Parathyroid adenoma (tissue), 2 donors: ENCODE data around the gene DUSP7.

Source experiments
- H2AFZ ChIP-seq: fragments of 300-600 bp; sonication (generic); one replicate; pipeline ENCODE4 v1.7.0; 2017; ENCODE audit warnings: antibody characterized with exemption, mild to moderate bottlenecking
- H3K27ac ChIP-seq: fragments of 300-600 bp; sonication (generic); one replicate; pipeline ENCODE4 v1.7.0; 2017
- H3K27me3 ChIP-seq: fragments of 300-600 bp; sonication (generic); one replicate; pipeline ENCODE4 v1.7.0; 2017; ENCODE audit warnings: low read length; ENCODE audit not compliant: control insufficient read depth, insufficient read depth
- H3K36me3 ChIP-seq: fragments of 300-600 bp; sonication (generic); one replicate; pipeline ENCODE4 v1.7.0; 2017; ENCODE audit warnings: low read length; ENCODE audit not compliant: control insufficient read depth, insufficient read depth
- H3K4me1 ChIP-seq: fragments of 300-600 bp; sonication (generic); one replicate; pipeline ENCODE4 v1.7.0; 2017; ENCODE audit warnings: control low read depth
- H3K4me2 ChIP-seq: fragments of 300-600 bp; sonication (generic); one replicate; pipeline ENCODE4 v1.7.0; 2017; ENCODE audit warnings: low read length
- H3K4me3 ChIP-seq: fragments of 300-600 bp; sonication (generic); one replicate; pipeline ENCODE4 v1.7.0; 2017; ENCODE audit warnings: low read depth, low read length
- H3K79me2 ChIP-seq: fragments of 300-600 bp; sonication (generic); one replicate; pipeline ENCODE4 v1.7.0; 2017; ENCODE audit warnings: control low read depth
- H3K9ac ChIP-seq: fragments of 300-600 bp; sonication (generic); one replicate; pipeline ENCODE4 v1.7.0; 2017; ENCODE audit warnings: mild to moderate bottlenecking
- H3K9me3 ChIP-seq: fragments of 300-600 bp; sonication (generic); one replicate; pipeline ENCODE4 v1.7.0; 2017; ENCODE audit warnings: low read length; ENCODE audit not compliant: control insufficient read depth
- CTCF ChIP-seq: fragments of 300-600 bp; sonication (generic); IDR thresholded peaks from one replicate; pipeline ENCODE4 v1.7.0; 2017; ENCODE audit warnings: antibody characterized with exemption, mild to moderate bottlenecking
- donor health status: primary hyperparathyroidism.

Gene DUSP7

DNA sequence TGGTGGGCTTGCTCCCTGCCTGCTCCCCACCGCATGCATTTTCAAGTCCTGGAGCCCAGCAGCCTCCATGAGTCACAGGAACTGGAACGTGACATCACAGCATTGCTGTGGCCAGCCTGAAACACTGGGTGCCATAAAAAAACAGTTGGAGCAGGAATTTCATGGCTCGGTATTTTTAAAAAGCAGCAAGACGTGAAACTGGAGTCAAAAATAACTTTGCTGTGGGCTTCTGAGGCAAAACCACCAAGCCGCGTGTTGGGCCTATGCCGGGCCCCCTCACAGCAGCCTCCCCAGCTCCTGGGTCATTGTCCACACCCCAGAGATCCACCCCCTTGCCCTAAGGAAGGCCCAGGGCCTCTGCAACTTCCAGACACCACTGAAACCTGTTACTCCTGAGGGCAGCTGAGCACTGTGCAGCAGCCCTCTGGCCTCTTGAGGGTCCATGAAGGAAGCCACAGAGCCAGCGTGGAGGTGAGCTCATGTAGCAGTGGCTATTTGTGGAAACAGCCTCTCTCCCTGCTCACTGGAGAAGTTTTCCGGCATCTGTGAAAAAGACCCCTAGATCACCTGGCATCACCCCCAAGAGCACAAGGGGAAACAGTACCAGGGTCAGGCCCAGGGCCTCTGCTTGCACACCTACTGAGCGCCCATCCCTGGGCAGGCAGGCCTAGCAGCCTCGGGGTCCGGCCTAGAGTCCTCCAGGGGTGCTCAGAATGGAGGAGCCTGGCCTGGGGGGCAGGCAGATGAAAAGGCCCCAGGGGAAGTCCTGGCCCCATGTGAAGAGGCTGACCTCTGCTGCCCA is 34.0 kb upstream of the DUSP7 start:
- Histone ChIP-seq H3K79me2 (no peaks in the 10 kb centered on the region), H3K4me1 (no peaks in the 10 kb centered on the region), H3K4me3 (no peak overlapping the region), H3K9ac (no peak overlapping the region), H3K27me3 (no peaks in the 10 kb centered on the region), H2AFZ (no peak overlapping the region), H3K36me3 (no peaks in the 10 kb centered on the region), H3K4me2 (no peak overlapping the region), H3K9me3 (no peaks in the 10 kb centered on the region), H3K27ac (no peak overlapping the region)
- TF ChIP-seq CTCF, result no peak

GRCh38 chr3:52089691-52090090 is 33.3 kb upstream of the DUSP7 start:
- Histone ChIP-seq H3K9me3 (no peaks in the 10 kb centered on the region), H3K27me3 (no peaks in the 10 kb centered on the region), H3K79me2 (no peaks in the 10 kb centered on the region), H3K27ac (no peak overlapping the region), H3K4me3 (no peak overlapping the region), H3K4me1 (no peaks in the 10 kb centered on the region), H3K4me2 (no peak overlapping the region), H3K9ac (no peak overlapping the region), H3K36me3 (no peaks in the 10 kb centered on the region), H2AFZ (no peak overlapping the region)
- no peak for TF ChIP-seq CTCF

DNA sequence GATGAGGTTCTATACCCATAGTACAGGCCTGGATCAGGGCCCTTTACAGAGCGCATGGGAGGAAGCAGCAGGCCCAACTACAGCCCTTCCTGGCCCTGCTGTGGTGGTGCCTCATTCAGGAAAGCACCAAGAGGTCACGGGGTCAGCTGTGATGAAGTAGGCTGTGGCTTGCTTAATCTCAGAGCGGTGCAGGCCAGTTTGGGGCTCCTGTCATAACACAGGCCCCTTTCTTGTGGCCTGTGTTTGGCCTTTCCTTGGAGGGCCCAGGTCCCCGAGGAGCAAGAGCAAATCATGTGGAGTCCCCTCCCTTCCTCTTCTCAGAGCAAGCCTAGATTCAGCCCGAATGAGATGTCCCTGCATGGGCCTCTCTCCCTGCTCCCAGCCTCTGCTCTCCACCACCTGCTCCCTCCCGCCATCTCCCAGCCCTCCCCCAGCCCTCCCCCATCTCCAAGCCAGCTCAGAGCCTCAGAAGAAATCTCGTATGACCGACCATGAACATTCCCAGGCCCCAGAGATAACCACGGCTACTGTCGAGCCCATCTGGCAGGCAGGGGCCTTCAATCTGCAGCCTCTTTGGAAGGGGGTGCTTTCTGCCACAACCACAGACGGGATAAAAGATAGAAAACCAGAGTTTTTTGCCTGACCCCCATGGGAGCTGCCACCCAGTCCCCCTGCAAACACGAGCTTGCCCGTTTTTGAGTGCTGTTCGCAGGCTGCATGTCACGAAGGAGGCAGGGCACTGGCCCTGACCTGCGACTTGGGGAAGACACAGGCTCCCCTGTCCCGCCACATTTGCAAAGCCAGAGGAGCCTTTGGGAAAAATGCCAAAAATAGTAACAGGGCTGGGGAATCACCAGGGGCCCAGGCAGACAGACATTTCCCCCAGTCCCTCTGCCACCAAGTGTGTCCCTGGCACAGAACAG is 32.3 kb upstream of the DUSP7 start:
- Histone ChIP-seq H3K36me3 (no peaks in the 10 kb centered on the region), H3K9me3 (no peaks in the 10 kb centered on the region), H3K4me3 (no peak overlapping the region), H3K4me1 (no peaks in the 10 kb centered on the region), H3K27ac (no peak overlapping the region), H3K79me2 (no peaks in the 10 kb centered on the region), H2AFZ (no peak overlapping the region), H3K27me3 (no peaks in the 10 kb centered on the region), H3K4me2 (no peak overlapping the region), H3K9ac (no peak overlapping the region)
- no peak for TF ChIP-seq CTCF

DNA sequence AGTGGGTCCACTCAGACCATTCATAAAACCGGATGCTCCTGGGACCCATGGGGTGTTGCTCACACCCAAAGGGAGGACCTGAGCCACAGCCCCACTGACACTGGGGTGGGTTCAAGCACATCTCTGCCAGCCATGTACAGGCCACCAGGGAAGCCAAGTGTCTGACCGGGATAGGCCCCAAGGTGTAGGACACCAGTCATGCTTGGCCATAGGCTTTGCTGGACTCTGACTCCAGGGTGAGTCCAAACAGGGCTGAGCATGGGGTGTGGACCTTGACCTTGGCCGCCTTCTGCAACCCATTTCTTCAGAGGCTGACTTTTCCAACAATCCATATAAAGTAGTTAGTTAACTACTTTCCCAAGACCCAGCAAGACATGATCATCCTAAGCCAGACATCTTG is 31.4 kb upstream of the DUSP7 start:
- H3K79me2 ChIP-seq, result no peaks in the 10 kb centered on the region
- TF ChIP-seq CTCF, result no peak
- H3K4me2 ChIP-seq, result no peak overlapping the region
- H3K36me3 ChIP-seq, result no peaks in the 10 kb centered on the region
- no peak overlapping the region for H3K9ac ChIP-seq
- no peaks in the 10 kb centered on the region for H3K9me3 ChIP-seq
- H3K4me1 ChIP-seq, result no peaks in the 10 kb centered on the region
- no peaks in the 10 kb centered on the region for H3K27me3 ChIP-seq
- H3K27ac ChIP-seq, result no peak overlapping the region
- H3K4me3 ChIP-seq, result no peak overlapping the region
- H2AFZ ChIP-seq, result no peak overlapping the region
